ENCODE results near the gene PPP1R12A.

PPP1R12A gene

DNA sequence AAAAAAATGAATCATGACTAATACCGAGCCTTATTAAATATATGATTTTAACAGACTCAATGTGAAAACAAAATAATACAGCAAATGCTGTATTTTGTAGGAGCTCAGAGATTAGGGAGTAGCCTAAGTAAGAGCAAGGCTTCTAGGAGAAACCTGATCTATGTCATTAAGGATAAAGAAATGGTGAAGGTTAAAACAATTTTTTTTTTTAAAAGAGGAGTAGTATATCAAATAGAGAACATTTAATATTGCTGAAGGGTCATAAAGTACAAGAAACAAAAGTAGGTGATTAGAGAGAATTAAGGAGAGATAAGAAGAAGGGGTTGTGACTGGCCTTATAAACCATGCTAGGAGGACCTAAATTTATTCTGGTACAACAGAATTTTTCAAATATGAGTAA is 39.1 kb downstream of the PPP1R12A start:
- TF ChIP-seq, protein P1, sequence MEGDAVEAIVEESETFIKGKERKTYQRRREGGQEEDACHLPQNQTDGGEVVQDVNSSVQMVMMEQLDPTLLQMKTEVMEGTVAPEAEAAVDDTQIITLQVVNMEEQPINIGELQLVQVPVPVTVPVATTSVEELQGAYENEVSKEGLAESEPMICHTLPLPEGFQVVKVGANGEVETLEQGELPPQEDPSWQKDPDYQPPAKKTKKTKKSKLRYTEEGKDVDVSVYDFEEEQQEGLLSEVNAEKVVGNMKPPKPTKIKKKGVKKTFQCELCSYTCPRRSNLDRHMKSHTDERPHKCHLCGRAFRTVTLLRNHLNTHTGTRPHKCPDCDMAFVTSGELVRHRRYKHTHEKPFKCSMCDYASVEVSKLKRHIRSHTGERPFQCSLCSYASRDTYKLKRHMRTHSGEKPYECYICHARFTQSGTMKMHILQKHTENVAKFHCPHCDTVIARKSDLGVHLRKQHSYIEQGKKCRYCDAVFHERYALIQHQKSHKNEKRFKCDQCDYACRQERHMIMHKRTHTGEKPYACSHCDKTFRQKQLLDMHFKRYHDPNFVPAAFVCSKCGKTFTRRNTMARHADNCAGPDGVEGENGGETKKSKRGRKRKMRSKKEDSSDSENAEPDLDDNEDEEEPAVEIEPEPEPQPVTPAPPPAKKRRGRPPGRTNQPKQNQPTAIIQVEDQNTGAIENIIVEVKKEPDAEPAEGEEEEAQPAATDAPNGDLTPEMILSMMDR (conservative IDR thresholded peaks at IDR 0.05; ENCODE audit: low read depth, low read length): no peak

DNA sequence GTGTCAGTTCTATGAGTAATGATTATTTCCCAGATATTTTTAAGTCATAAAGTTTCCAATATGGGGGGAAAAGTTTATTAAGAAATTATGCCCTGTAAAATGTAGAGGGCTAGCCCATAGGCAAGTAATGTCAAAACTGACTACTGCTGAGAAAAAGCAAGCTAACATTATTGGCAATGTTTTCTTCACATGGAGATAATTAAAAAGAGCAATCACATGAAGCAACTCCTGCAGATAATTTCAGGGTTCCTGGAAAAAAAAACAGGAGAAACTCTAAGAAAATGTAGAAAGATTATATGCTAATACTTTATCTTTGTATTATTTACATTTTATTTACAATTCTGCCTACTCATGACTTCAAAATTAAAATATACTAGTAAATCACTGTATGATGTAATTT is 39.8 kb downstream of the PPP1R12A start:
- TF ChIP-seq, protein P1 (conservative IDR thresholded peaks at IDR 0.05; ENCODE audit: low read depth, low read length): no peak
- H3K4me3 ChIP-seq (ENCODE audit: low read length): no peak overlapping the region
- DNase-seq (ENCODE audit: low read depth): no peak

More for the DNA sequence above, 39.1 kb downstream of the PPP1R12A start:
- no peak overlapping the region for H3K4me3 ChIP-seq (ENCODE audit: low read length)
- no peak for DNase-seq (ENCODE audit: low read depth)

GRCh38 chr12:79891506-79892162 is 43.3 kb downstream of the PPP1R12A start:
- DNase-seq (ENCODE audit: low read depth): no peak
- TF ChIP-seq, protein P1 (conservative IDR thresholded peaks at IDR 0.05; ENCODE audit: low read depth, low read length): no peak
- H3K4me3 ChIP-seq (ENCODE audit: low read length): no peak overlapping the region

DNA sequence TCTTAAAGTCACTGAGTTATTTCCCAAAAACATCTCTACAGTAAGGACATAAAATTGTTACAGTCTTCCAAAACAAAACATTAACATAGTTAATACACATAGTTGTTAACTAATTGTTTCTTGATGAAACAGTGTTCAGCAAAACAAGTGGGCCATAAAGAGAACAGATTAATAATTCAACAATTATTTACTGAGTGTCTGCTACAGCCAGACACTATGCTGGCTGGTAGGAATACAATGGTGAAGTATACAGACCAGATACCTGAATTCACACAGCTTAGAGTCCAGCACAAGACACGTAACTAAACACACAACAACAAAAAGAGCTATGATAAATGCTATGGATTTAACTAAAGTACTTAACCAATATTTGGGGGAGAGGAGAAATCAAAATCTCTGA is 47.0 kb downstream of the PPP1R12A start:
- H3K4me3 ChIP-seq (ENCODE audit: low read length): no peak overlapping the region
- TF ChIP-seq, protein P1 (conservative IDR thresholded peaks at IDR 0.05; ENCODE audit: low read depth, low read length): no peak
- no peak for DNase-seq (ENCODE audit: low read depth)

DNA sequence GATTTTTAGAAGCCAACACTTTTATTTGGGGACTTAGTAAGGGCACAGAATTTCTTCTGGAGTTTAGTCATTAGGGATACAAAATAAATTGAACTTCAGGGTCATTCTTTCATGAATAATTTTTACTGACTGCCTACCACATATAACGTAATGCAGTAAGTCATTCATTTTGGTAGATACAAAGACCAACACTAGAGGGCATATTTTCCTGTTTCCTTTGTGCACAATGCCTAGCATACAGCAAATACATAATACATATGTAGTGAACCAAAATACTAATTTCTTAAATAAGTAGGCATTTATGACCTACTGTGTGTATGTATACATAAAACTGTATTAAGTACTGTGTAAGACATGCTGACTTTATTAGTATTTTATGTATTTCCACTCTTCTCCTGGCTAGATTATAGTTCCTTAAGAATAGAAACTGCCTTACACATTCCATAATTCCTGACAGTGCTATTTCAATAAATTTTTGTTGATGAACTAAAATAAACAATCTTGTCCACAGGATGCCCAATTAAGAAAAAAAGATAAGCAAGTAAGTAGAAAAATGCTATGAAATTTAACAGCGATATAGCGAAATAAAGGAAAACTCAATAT is 47.9 kb downstream of the PPP1R12A start:
- peak; percentile 10 for DNase-seq (ENCODE audit: low read depth)
- H3K4me3 ChIP-seq (ENCODE audit: low read length): no peak overlapping the region
- TF ChIP-seq, protein P1 (conservative IDR thresholded peaks at IDR 0.05; ENCODE audit: low read depth, low read length): peak; percentile 72

DNA sequence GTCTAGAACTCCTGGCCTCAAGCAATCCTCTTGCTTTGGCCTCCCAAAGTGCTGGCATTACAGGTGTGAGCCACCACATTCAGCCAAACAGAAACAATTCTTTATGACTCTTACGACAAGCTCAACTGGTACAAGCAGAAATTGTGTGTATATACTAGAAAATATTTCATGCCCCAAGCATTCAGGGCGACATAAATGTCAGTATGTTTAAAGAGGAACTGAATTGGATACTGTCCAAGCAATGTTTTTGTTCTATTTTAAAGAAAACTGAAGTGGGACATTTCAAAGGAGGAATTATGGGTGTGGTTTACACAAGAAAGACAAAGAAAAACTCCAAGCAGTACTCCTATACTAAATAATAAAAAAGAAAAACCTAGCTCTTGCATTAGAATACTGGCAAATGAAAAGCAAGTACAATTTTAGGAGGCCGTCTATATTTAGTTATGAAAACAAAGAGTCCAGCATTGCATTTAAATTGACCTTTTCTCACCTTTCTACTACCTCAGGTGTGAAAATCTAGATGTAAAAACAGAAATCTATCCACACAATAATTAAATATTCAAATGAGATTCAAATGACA is 48.9 kb downstream of the PPP1R12A start:
- H3K4me3 ChIP-seq (ENCODE audit: low read length): no peak overlapping the region
- no peak for DNase-seq (ENCODE audit: low read depth)
- TF ChIP-seq, protein P1 (conservative IDR thresholded peaks at IDR 0.05; ENCODE audit: low read depth, low read length): no peak
